ENCODE data around the gene PRRT1.

DNA sequence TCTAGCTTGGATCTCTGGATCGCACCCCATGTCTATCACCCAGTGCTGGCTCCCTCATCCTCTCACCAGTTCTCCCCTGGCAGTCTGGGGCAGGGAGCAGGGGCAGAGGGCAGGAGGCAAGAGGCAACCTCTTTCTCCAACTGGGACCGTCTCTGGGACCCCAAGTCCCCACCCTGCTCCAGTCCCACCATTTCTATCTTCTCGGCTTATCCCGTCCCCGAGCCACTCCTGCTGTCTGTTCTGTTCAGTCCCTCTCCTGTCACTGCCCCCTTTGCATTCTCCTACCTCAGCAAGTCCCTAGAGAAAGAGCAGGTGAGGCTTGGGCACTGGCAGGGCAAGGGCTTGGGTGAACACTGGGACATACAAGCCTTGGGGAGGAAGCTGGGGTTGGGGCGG is 42.0 kb downstream of the PRRT1 start:
- no peak for TF ChIP-seq POLR2A (IDR thresholded peaks at IDR 0.05)
- TF ChIP-seq, protein P1, sequence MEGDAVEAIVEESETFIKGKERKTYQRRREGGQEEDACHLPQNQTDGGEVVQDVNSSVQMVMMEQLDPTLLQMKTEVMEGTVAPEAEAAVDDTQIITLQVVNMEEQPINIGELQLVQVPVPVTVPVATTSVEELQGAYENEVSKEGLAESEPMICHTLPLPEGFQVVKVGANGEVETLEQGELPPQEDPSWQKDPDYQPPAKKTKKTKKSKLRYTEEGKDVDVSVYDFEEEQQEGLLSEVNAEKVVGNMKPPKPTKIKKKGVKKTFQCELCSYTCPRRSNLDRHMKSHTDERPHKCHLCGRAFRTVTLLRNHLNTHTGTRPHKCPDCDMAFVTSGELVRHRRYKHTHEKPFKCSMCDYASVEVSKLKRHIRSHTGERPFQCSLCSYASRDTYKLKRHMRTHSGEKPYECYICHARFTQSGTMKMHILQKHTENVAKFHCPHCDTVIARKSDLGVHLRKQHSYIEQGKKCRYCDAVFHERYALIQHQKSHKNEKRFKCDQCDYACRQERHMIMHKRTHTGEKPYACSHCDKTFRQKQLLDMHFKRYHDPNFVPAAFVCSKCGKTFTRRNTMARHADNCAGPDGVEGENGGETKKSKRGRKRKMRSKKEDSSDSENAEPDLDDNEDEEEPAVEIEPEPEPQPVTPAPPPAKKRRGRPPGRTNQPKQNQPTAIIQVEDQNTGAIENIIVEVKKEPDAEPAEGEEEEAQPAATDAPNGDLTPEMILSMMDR (IDR thresholded peaks at IDR 0.05), result no peak
